Trophoblast cell (in vitro differentiated cells and primary cell): ENCODE measurements around the gene F9.

ENCODE experiments used
- DNase-seq, 2 donors: peaks; one replicate each; pipeline ENCODE4 v3.0.0-alpha.2; 2016
- H2AFZ ChIP-seq: 2 replicates; pipeline ENCODE4 v1.6.1; 2013; ENCODE audit warnings: low read length, moderate library complexity, mild to moderate bottlenecking; ENCODE audit not compliant: insufficient read depth, poor library complexity
- H2AK5ac ChIP-seq: 2 replicates; pipeline ENCODE4 v1.6.1; 2013; ENCODE audit warnings: mild to moderate bottlenecking, low read length
- H2BK120ac ChIP-seq: 2 replicates; pipeline ENCODE4 v1.6.1; 2013; ENCODE audit warnings: low read length, mild to moderate bottlenecking, moderate library complexity; ENCODE audit not compliant: insufficient read depth, poor library complexity
- H2BK12ac ChIP-seq: 2 replicates; pipeline ENCODE4 v1.6.1; 2013; ENCODE audit warnings: mild to moderate bottlenecking, low read length, moderate library complexity
- H2BK5ac ChIP-seq: 2 replicates; pipeline ENCODE4 v1.6.1; 2013; ENCODE audit warnings: low read length, low read depth, moderate library complexity, mild to moderate bottlenecking; ENCODE audit not compliant: poor library complexity
- H3K14ac ChIP-seq: 2 replicates; pipeline ENCODE4 v1.6.1; 2013; ENCODE audit warnings: mild to moderate bottlenecking, low read length
- H3K18ac ChIP-seq: 2 replicates; pipeline ENCODE4 v1.6.1; 2013; ENCODE audit warnings: mild to moderate bottlenecking, low read length
- H3K23ac ChIP-seq: 2 replicates; pipeline ENCODE4 v1.6.1; 2013; ENCODE audit warnings: low read length
- H3K27ac ChIP-seq: 2 replicates; pipeline ENCODE4 v1.5.1; 2013; ENCODE audit warnings: low read depth, mild to moderate bottlenecking, inconsistent platforms, low read length, moderate library complexity
- H3K27me3 ChIP-seq: 2 replicates; pipeline ENCODE4 v1.6.1; 2013; ENCODE audit warnings: inconsistent platforms, mild to moderate bottlenecking, low read length, moderate library complexity; ENCODE audit not compliant: insufficient read depth
- H3K36me3 ChIP-seq, 2 experiments: 1 replicate in 1 of 2; 2 replicates in 1 of 2; pipeline ENCODE4 v1.6.1; 2013; ENCODE audit warnings: low read length in 2 of 2, mild to moderate bottlenecking in 2 of 2, moderate library complexity in 1 of 2; ENCODE audit not compliant: insufficient read depth in 2 of 2, control insufficient read depth in 1 of 2
- H3K4ac ChIP-seq: 2 replicates; pipeline ENCODE4 v1.6.1; 2013; ENCODE audit warnings: low read depth, mild to moderate bottlenecking, low read length, moderate library complexity
- H3K4me1 ChIP-seq, 2 experiments: 1 replicate in 1 of 2; 2 replicates in 1 of 2; pipeline ENCODE4 v1.6.1; 2013; ENCODE audit warnings: low read length in 2 of 2, mild to moderate bottlenecking in 2 of 2, moderate library complexity in 1 of 2; ENCODE audit not compliant: insufficient read depth in 2 of 2, control insufficient read depth in 1 of 2
- H3K4me2 ChIP-seq: 2 replicates; pipeline ENCODE4 v1.6.1; 2013; ENCODE audit warnings: inconsistent platforms, mild to moderate bottlenecking, low read length, moderate library complexity
- H3K4me3 ChIP-seq: 2 replicates; pipeline ENCODE4 v1.5.1; 2013; ENCODE audit warnings: mild to moderate bottlenecking, low read depth, low read length, inconsistent platforms
- H3K79me1 ChIP-seq: one replicate; pipeline ENCODE4 v1.6.1; 2013; ENCODE audit warnings: low read length
- H3K79me2 ChIP-seq: 2 replicates; pipeline ENCODE4 v1.6.1; 2013; ENCODE audit warnings: low read length, mild to moderate bottlenecking; ENCODE audit not compliant: control insufficient read depth, insufficient read depth, poor library complexity
- H3K9ac ChIP-seq: 2 replicates; pipeline ENCODE4 v1.6.1; 2013; ENCODE audit warnings: mild to moderate bottlenecking, low read length
- H3K9me3 ChIP-seq: 2 replicates; pipeline ENCODE4 v1.6.1; 2013; ENCODE audit warnings: low read depth, mild to moderate bottlenecking, control low read depth, inconsistent platforms, low read length; ENCODE audit not compliant: insufficient read depth
- H4K12ac ChIP-seq: 2 replicates; pipeline ENCODE4 v1.6.1; 2013; ENCODE audit warnings: low read depth, mild to moderate bottlenecking, low read length, moderate library complexity
- H4K8ac ChIP-seq: 2 replicates; pipeline ENCODE4 v1.6.1; 2013; ENCODE audit warnings: low read depth, mild to moderate bottlenecking, low read length, moderate library complexity
- H4K91ac ChIP-seq: one replicate; pipeline ENCODE4 v1.6.1; 2013; ENCODE audit warnings: low read depth, mild to moderate bottlenecking, low read length, moderate library complexity
- WGBS: extraction: QIAGEN DNeasy Blood & Tissue Kit; methylation state at CpG from one replicate; pipeline ENCODE4 v1.1.7; 2013; ENCODE audit warnings: missing lambda C conversion rate; ENCODE audit not compliant: insufficient read length, insufficient coverage; ENCODE audit errors: extremely low coverage; 5-methylcytosine and 5-hydroxymethylcytosine counted together

F9 gene

DNA sequence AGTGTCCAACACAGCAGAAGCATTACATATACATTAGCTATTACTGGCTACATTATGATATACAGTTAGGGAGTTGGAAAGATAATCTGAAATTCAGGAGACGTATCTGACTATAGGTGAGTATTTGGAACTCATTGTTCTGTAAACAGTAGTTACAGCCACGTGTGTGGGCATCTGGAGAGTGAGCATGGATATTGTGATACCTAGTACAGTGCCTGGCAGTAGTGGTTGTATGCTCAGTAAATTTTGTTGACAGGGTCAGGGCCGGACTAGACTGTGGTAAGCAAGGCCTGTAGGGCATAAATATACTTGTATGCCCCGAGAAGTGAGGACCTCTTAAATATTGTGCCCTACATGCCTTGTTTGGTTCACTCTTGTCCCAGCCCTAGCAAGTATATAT lies 2.9 kb downstream of the F9 start:
- Histone ChIP-seq H3K4ac (no peak overlapping the region), H3K23ac (no peak overlapping the region), H3K4me2 (no peak overlapping the region), H3K9ac (no peak overlapping the region), H4K8ac (no peak overlapping the region), H3K27ac (no peak overlapping the region), H3K79me1 (no peaks in the 10 kb centered on the region), H3K4me1 (no peaks in the 10 kb centered on the region), H2AFZ (no peak overlapping the region), H4K91ac (no peak overlapping the region), H3K79me2 (no peaks in the 10 kb centered on the region), H4K12ac (no peak overlapping the region), H2AK5ac (no peak overlapping the region), H3K18ac (no peak overlapping the region), H2BK12ac (no peak overlapping the region), H3K27me3 (no peaks in the 10 kb centered on the region), H3K4me3 (no peak overlapping the region), H3K14ac (no peak overlapping the region), H2BK5ac (no peak overlapping the region), H3K36me3 (no peaks in the 10 kb centered on the region), H2BK120ac (no peak overlapping the region), H3K9me3 (no peaks in the 10 kb centered on the region)
- DNase-seq = no peak
- no CpG with 5 or more reads among the region's 4 CpGs for WGBS

DNA sequence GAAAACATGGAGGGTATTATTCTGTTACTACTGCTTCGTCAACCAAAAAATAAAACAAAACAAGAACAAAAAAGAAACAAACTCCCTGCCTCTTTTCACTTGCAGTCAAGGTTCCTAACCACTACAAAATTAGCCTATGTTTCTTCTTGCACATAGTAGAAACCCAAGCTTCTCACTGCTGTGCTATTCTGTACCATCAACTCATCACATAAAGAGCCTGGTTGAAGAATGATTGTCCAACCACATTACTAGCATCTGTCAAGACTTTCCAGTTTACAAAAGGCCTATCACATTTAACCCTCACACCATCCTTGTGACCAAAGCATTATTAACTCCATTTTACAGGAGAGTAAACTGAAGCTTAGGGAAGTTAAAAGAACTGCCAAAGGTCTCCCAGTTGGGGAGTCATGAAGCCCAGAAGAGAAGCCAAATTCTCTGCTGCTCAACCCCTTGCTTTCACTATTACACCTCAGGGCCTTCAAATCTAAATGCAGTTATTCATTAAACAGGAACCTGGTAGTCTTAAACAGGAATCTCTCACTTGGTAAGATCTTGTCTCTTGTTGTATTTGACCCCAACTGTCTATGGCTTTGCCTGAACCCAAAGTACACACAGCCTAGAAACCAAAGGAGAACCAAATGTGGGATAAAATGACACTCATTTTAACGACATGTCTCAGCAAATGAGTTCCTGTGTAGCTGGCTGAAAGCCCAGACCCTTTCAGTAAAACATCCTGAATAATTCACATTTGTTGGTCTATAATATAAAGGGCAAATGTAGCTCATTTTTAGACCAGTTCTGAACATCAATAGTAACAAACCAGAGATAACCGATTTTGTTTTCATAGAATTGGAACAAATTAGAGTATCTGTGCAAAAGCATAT lies 8.6 kb downstream of the F9 start:
- DNase-seq = no peak
- WGBS = no CpG with 5 or more reads among the region's 3 CpGs

DNA sequence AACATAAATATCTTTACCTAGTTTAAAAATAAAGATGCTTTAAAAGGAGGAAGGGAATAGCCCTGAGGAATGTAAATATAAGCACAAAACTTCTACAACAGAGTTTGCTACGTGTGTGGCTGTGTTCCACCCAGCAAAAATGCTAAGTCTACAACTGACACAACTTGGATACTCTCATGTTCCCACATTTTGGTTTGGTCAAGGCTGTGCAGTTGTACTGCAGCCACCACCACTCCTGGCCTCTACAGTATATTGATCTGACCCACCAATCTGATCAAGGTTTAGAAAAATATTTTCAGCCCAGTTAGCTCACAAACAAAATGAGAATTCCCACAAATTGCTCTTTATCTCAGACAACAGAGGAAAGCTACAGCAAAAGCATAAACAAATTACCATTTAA lies 12.1 kb downstream of the F9 start:
- DNase-seq = no peak
- H2AFZ ChIP-seq = no peak overlapping the region
- no peaks in the 10 kb centered on the region for H3K4me1 ChIP-seq
- no peaks in the 10 kb centered on the region for H3K9me3 ChIP-seq
- no peak overlapping the region for H4K91ac ChIP-seq
- H3K79me2 ChIP-seq = no peaks in the 10 kb centered on the region
- no peak overlapping the region for H2BK12ac ChIP-seq
- no peak overlapping the region for H2BK120ac ChIP-seq
- no peak overlapping the region for H2BK5ac ChIP-seq
- no peak overlapping the region for H3K4ac ChIP-seq
- H4K8ac ChIP-seq = no peak overlapping the region
- H3K79me1 ChIP-seq = no peaks in the 10 kb centered on the region
- no peak overlapping the region for H3K14ac ChIP-seq
- no peaks in the 10 kb centered on the region for H3K36me3 ChIP-seq
- H3K27me3 ChIP-seq = no peaks in the 10 kb centered on the region
- no CpG with 5 or more reads among the region's 1 CpG for WGBS
- H3K18ac ChIP-seq = no peak overlapping the region
- H3K23ac ChIP-seq = no peak overlapping the region
- no peak overlapping the region for H2AK5ac ChIP-seq
- H3K27ac ChIP-seq = no peak overlapping the region
- H3K9ac ChIP-seq = no peak overlapping the region
- no peak overlapping the region for H3K4me2 ChIP-seq
- H4K12ac ChIP-seq = no peak overlapping the region
- H3K4me3 ChIP-seq = no peak overlapping the region

More for the DNA sequence above, 8.6 kb downstream of the F9 start:
- no peak overlapping the region for H2AK5ac ChIP-seq
- no peak overlapping the region for H3K27ac ChIP-seq
- no peaks in the 10 kb centered on the region for H3K4me1 ChIP-seq
- no peak overlapping the region for H3K4me3 ChIP-seq
- H2AFZ ChIP-seq = no peak overlapping the region
- H3K9me3 ChIP-seq = no peaks in the 10 kb centered on the region
- no peak overlapping the region for H2BK12ac ChIP-seq
- H3K4ac ChIP-seq = no peak overlapping the region
- no peak overlapping the region for H4K8ac ChIP-seq
- no peaks in the 10 kb centered on the region for H3K36me3 ChIP-seq
- no peak overlapping the region for H3K9ac ChIP-seq
- no peak overlapping the region for H3K14ac ChIP-seq
- H3K23ac ChIP-seq = no peak overlapping the region
- no peak overlapping the region for H4K12ac ChIP-seq
- H2BK5ac ChIP-seq = no peak overlapping the region
- H3K18ac ChIP-seq = no peak overlapping the region
- no peaks in the 10 kb centered on the region for H3K27me3 ChIP-seq
- no peak overlapping the region for H3K4me2 ChIP-seq
- H3K79me1 ChIP-seq = no peaks in the 10 kb centered on the region
- H3K79me2 ChIP-seq = no peaks in the 10 kb centered on the region
- H4K91ac ChIP-seq = no peak overlapping the region
- H2BK120ac ChIP-seq = no peak overlapping the region

DNA sequence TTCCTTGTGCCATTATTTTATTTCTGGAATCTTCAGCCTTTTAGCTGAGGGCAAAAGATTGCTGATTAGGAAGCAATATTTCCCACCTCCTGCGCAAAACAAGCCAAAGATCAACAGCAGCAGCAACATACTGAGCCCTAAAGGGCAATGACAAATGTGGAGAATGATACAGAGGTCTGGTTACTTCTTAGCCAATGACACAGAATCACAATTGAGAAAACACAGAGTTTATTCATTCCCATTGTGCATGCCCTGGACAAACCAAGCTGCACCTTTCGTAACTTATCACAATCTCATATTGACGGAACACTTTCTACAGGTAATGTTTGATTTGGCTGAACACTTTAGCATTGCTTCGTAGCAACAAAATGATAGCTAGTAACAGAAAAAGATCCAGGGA lies 13.4 kb downstream of the F9 start:
- H3K4me1 ChIP-seq = no peaks in the 10 kb centered on the region
- no peak overlapping the region for H3K23ac ChIP-seq
- no peak overlapping the region for H2BK5ac ChIP-seq
- no peak overlapping the region for H2BK120ac ChIP-seq
- H3K18ac ChIP-seq = no peak overlapping the region
- no peaks in the 10 kb centered on the region for H3K79me1 ChIP-seq
- no peak overlapping the region for H3K14ac ChIP-seq
- no peak overlapping the region for H4K12ac ChIP-seq
- WGBS = no CpG with 5 or more reads among the region's 4 CpGs
- H2AFZ ChIP-seq = no peak overlapping the region
- H2AK5ac ChIP-seq = no peak overlapping the region
- no peaks in the 10 kb centered on the region for H3K9me3 ChIP-seq
- H3K4me3 ChIP-seq = no peak overlapping the region
- no peaks in the 10 kb centered on the region for H3K36me3 ChIP-seq
- H3K9ac ChIP-seq = no peak overlapping the region
- no peaks in the 10 kb centered on the region for H3K79me2 ChIP-seq
- no peak overlapping the region for H3K4ac ChIP-seq
- H3K27ac ChIP-seq = no peak overlapping the region
- DNase-seq = no peak
- no peaks in the 10 kb centered on the region for H3K27me3 ChIP-seq
- H4K8ac ChIP-seq = no peak overlapping the region
- H4K91ac ChIP-seq = no peak overlapping the region
- no peak overlapping the region for H3K4me2 ChIP-seq
- no peak overlapping the region for H2BK12ac ChIP-seq
